C1 segment of cervical spinal cord (tissue), 14 donors: ENCODE results near the gene PATE4.
"Not testable (repeated sequence)": the region's sequence is repeated elsewhere in the genome, so short reads cannot be mapped to it uniquely, and the experiment has no call there.

Source experiments
- DNase-seq, 14 donors: peaks; one replicate each; lab custom pipeline; 2025; lab: John Stamatoyannopoulos, UW

Gene PATE4, protein sequence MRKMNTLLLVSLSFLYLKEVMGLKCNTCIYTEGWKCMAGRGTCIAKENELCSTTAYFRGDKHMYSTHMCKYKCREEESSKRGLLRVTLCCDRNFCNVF

DNA sequence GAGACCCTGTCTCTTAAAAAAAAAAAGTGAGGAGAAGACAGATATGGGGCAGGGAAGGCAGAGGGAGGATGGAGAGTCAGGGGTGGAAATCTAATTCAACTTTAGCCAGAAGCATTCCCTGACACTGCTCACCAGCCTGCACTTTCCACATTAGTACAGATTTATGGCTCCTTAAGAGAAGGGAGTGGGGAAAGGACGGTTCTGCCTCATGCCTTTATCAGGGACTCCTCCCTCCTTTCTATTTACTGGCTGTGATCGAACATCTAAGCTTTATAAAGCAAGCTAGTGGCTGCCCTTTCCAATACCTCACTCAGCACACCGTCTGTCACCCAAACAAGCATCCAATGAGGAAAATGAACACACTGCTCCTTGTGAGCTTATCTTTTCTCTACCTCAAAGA lies at the start of gene PATE4:
TSS of gene PATE4 (plus strand) at position 301 of the 400 bp plus-strand sequence. CDS start at position 345, 44 bp downstream.
- no peak for DNase-seq

DNA sequence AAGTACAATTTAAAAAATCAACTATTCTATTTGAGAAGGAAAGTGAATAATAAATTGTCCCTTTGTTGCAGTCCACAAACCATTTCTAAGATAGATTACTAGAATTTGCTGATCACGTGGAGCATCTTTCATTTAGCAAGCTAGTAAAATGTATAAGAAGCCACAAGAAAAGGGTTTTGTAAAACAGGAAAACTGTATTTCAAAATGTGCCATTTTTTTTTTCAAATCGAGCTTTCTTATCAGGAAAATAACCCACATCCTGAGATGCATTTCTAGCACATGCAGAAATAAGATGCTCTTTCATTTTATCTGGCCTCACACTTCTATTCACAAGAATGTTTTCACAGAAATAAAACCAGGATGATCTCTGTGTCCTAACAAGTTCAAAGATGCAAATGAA lies 48.4 kb upstream of the PATE4 start:
- no peak for DNase-seq

DNA sequence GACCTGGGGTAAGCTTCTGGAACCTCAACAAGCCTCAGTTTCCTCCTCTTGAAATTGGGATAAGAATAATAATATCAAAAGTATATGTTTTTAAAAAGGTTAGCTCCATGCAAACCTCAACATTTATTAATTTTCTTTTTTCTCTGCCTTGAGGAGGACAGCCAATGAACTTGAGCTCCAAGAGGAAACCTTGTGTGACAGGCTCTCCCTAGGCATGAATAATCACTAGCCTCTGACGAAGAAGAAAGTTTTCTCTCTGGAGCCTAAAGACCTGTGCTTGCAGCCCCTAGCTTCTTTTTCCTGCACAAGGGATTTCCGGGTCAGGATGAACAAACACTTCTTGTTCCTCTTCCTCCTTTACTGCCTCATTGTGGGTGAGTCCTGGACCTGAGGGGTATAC lies 45.3 kb upstream of the PATE4 start, which contains the start of gene PATE3:
TSS of gene PATE3 (plus strand) at position 301 of the 400 bp plus-strand sequence. CDS start at position 326, 25 bp downstream.
- DNase-seq: no peak

DNA sequence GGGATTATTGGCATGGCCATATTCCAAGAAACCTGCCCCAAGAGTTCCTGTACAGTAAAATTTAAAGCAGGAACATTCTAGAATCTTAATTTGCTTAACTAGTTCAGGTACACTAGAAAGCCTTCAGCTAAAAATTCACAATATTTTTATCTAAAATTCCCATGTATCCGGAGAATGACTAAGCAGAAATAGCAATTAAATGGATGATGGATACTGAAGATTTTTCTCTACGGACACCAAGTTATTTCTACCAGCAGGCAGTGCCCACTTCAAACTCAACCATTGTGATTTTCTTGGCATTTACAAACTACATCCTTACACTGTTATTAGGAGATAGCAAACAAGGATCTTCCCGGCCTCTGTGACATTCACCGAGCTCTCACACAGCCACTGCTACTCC lies 42.3 kb upstream of the PATE4 start:
- DNase-seq: no peak

DNA sequence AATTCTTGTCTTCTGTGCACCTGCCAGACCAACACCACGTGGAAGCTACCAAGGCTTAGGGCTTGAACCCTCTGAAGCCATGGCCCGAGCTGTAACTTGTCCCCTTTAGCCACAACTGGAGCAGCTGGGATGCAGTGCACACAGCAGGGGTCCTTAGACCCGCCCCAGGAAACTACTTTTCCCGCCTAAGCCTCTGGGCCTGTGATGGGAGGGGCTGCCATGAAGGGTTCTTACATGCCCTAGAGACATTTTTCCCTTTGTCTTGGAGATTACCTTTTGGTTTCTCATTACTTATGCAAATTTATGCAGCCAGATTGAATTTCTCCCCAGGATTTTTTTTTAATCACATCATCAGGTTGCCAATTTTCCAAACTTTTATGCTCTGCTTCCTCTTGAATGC lies 35.5 kb upstream of the PATE4 start:
- no peak for DNase-seq

DNA sequence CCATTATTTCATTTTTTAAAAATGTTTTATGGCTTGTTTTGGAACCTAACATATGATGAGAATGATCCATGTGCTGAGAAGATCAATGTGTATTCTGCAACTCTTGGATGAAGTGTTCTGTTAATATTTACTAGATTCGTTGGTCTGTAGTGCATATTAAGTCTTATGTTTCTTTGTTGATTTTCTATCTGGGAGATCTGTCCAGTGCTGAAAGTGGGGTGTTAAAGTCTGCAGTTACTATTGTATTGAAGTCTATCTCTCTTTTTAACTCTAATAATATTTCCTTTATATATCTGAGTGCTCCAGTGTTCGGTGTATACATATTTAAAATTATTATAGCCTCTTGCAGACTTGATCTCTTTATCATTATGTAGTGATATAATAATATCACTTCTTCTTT lies 33.3 kb upstream of the PATE4 start:
- DNase-seq: no peak

DNA sequence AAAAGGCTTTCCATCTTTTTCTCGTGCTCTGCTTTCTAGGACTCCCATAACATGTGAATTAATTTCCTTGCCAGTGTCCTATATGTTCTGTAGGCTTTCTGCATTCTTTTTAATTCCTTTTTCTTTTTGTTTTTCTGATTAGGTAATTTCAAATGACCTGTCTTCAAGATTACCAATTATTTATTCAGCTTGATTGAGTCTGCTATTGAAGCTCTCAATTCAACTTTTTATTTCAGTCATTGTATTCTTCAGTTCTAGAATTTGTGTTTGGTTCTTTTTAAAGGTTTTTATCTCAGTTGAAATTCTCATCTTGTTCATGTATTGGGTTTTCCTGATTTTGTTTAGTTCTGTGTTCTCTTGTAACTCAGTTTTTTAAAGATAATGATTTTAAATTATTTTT lies 30.7 kb upstream of the PATE4 start:
- no peak for DNase-seq

DNA sequence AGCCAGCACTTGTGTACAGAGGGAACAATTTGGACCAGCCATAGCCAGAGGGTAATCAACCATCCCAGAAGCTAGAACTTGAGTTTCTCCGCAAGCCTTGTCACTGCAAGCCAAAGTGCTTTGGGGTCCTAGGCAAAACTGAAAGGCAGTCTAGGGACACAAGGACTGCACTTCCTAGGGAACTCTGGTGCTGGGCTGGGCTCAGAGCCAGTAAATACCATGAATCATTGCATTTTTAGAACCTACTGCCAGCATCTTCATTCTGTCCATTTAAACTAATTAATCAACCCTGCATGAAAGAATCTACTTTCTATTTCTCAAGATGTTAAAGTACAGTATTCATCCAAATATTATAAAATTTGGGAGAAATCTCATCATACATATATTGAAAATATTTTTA lies 25.2 kb upstream of the PATE4 start:
- no peak for DNase-seq

DNA sequence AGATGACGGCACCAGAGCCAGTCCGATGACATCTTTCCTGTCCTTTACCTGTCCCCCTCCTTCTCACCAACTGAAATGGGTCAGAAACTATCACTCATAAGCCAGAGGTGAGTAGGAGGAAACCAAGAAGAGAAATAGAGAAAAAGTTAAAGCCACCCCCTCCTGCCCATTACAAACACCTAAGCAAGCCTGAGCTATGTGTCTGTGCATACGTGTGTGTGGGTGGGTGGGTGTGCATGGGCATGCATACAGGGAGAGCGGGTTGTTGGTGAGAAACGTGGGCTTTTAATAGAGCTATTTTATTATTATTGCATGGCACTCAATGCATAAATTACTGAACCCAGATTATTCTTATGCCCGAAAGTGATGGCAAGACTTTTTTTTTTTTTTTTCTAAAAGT lies 2.6 kb downstream of the PATE4 start:
- no peak for DNase-seq

DNA sequence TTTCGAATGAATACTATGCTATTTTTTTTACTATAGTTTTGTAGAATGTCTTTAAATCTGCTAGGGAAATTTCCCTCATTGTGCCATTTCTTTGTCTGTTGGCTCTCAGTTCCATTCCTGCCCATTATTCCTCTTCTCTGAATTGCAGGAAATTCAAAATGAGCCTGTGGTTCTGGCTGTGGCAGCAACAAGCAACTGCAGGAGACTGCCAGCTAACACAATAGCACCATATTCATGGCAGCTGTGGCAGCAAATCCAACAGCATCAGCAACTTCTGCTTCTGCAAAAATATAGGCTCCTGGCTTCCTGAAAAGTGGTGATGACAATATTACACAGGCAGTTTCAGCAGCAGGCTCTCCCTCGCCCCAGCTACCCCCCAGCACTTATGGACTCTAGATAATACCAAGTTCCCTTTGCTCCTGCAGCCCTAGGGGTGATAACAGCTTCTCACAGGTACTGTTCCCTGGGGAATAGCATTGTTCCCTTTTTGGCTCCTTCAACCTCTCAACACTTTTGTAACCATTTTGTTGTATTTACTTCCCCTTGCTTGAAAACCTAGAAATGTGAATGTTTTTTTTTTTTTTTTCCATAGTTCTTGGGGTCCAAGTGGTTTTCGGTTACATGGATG lies 9.3 kb downstream of the PATE4 start:
- DNase-seq: no peak

DNA sequence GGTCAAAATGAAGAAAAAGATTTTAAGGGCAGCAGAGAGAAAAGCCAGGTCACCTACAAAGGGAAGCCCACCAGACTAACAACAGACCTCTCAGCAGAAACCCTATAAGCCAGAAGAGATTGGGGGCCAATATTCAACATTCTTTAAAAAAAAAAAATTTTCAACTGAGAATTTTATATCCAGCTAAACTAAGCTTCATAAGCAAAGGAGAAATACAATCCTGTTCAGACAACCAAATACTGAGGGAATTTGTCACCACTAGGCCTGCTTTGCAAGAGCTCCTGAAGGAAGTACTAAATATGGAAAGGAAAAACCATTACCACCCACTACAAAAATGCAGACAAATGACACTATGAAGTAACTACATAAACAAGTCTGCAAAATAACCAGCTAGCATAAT lies 13.1 kb downstream of the PATE4 start:
- DNase-seq: no peak

DNA sequence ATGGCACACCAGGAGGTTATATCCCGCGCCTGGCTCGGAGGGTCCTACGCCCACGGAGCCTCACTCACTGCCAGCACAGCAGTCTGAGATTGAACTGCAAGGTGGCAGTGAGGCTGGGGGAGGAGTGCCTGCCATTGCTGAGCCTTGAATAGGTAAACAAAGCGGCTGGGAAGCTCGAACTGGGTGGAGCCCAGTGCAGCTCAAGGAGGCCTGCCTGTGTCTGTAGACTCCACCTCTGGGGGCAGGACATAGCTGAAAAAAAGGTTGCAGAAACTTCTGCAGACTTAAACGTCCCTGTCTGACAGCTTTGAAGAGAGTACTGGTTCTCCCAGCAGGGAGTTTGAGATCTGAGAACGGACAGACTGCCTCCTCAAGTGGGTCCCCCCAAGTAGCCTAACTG lies 24.6 kb downstream of the PATE4 start:
- not testable (repeated sequence) for DNase-seq

DNA sequence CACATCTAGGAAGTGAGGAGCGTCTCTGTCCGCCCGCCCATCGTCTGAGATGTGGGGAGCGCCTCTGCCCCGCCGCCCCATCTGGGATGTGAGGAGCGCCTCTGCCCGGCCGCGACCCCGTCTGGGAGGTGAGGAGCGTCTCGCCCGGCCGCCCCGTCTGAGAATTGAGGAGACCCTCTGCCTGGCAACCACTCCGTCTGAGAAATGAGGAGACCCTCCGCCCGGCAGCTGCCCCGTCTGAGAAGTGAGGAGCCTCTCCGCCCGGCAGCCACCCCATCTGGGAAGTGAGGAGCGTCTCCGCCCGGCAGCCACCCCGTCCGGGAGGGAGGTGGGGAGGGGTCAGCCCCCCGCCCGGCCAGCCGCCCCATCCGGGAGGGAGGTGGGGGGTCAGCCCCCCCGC lies 29.7 kb downstream of the PATE4 start:
- not testable (repeated sequence) for DNase-seq

DNA sequence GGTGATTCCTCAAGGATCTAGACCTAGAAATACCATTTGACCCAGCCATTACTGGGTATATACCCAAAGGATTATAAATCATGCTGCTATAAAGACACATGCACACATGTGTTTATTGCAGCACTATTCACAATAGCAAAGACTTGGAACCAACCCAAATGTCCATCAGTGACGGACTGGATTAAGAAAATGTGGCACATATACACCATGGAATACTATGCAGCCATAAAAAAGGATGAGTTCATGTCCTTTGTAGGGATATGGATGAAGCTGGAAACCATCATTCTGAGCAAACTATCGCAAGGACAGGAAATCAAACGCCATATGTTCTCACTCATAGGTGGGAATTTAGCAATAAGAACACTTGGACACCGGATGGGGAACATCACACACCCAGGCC lies 32.2 kb downstream of the PATE4 start:
- DNase-seq: not testable (repeated sequence)

DNA sequence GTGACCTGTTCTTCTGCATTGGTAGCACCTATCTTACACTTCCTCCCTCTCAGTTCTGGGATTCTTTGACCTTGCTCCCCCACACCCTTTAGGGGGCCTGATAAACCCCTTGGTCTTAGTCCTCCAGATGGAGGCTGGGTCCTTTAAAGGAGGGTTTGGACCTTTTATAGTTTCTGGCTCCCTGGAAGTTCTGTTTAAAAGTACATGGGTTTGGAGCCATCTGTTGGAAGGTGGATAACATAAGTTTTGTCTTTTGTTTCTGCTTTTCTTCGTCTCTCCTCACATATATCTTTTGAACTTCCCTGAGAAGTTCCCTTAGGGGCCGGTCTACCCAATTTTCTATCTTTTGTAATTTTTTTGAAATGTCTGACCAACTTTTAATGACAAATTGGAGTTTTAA lies 36.4 kb downstream of the PATE4 start:
- no peak for DNase-seq

DNA sequence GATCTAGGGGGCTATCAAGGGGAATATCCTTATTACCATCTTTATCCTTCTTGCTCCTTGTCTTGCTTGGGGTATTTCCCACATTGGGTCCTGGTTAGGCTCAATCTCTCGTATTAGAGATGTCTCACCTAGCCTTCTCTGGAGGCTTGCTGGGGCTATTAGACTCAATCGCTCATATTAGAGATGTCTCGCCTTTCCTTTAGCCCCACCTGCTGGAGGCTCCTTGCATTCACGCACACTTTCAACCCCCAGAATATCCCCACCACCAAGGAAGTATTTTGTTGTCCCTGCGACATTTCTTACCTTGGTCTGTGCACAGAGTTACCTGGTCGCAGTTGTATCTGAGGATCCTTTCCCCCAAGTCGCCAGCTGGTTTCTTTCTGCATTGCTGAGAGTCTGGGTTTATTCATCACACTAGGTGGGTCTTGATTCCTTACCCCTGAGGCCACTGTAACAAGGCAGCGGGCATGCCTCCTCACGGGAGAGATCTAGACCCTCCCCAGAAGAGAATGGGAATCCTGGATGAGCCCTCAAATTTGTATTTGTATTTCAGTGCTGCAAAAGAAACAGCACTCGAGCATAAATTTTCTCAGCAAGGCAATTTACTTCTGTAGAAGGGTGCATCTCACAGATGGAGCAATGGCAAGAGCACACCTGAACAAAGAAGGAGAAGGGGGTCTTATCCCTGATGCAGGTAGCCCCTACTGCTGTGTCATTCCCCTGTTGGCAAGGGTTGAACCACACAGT lies 38.4 kb downstream of the PATE4 start:
- no peak for DNase-seq

DNA sequence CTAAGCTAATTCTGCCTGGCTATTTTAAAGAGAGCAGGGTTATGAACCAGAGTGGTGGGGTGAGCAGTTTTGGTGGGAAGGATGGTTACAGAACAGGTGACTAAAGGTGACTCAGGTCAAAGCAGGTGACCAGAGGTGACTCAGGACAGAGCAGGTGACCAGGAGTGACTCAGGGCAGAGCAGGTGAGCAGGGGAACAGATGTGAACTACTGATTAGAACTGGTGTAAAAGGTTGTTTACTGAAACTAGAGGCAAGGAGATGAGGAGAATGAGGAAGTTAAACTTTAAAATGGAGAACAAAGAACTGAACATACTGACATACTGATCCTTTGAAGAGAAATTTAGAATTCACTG lies 39.0 kb downstream of the PATE4 start:
- no peak for DNase-seq

DNA sequence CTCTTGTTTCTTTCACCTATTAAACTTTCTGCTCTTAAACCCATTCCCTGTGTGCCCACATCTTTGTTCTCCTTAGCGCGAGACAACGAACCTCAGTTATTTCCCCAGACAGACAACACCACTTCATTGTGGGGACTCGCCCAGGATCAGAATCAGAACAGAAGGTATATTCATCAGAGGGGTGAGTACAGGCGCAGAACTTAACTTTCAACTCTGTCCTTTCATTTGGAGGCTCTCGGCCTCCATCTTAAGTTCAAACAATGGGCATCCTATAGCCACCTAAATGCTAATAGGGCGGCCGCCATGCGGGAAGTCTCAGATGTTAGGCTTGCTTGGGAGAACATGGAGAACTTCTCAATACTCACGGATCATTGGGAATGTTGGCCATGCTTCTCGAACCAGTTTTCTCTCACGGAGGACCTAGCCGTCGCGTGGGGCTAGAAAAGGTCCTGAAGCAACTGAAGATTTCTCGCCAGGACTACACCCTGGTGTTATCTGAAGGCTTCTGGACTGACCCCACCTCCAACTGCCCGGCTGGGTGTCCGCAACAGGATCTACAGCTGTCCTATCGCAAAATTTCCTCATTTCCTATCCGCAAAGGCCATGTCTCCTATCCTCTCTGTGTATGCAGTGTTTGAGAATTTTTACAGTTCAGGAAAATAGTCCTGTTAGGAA lies 40.9 kb downstream of the PATE4 start:
- DNase-seq: no peak

DNA sequence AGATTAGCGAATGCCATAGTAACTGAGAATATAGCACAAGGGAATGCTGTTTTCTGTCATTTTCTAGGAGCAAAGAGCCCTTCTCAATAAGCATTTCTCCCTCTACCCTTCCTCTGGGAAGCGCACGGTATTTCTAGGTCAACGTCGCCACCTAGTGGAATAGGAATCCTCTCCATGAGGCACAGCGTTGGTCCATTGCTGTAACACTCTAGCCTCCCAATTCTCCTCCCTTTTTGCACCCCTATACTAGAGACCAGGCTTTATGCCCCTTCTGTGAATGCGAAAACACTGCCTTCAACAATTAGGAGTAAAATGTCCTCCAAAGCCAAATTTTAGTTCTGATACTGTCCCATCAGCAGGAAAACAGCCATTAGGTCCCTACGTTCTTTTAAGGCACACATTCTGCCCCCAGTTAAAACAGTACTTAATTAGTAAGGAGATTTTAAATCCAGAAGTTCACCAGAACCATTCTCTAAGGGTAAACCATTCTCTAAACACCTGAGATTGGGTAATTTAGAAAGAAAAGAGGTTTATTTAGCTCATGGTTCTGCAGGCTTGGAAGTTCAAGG lies 41.5 kb downstream of the PATE4 start:
- peak in 10 of 14 donors; percentile 6 to 59 (median 24) for DNase-seq

DNA sequence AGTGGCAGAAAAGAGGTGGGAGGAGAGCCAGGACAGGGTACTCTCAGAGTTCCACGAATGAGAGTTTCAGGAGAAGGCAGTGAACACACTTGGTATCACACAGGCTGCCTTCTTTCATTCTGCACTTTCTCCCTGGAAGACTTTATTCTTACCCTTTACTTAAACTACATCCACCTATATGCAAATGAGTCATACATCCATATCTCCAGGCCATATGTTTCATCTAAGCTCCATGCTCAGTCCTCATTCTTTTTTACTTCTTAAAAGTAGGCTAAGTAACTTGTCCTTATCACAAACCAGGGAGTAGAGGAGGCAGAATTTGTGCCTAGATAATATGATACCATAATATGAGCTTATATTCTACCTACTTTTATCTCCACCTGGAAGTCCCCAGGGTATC lies 48.2 kb downstream of the PATE4 start:
- DNase-seq: no peak

DNA sequence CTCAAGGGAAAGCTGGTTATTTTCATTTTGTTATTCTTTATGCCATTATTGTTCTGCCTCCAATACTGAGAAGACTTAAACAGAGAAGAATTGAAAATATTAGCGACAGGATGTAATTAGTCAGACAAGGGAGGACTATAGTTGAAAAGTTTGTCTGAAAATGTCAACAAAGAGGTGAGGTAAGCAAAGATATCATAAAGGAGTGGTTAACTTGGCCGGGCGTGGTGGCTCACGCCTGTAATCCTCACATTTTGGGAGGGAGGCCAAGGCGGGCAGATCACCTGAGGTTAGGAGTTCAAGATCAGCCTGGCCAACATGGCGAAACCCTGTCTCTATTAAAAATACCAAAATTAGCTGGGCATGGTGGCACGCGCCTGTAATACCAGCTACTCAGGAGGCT lies 50.3 kb downstream of the PATE4 start:
- no peak for DNase-seq

DNA sequence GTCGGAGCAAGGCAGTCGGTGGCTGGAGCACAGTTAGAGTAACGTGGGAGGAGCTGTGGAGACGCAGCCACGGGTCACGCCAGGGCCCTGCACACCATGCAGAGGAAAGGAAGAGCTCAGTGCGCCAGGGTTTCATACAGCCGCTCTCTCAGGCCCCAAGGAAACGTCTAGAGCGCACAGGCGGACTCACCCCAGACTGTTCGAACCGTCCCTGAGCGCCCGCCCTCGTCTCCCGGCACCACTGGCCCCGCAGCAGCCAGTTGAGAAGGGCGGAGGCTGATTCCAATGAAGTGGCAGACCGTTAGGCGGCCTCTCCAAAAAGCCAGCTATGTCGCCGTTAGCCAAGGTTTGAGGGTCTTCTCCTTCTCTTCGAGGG lies 53.9 kb downstream of the PATE4 start:
- DNase-seq: peak in 6 of 14 donors; percentile 53 to 70 (median 63)
